Cerebellar nuclear complex (tissue), 1 donor: ENCODE results near the gene RNGTT.
"Not testable (repeated sequence)": the region's sequence is repeated elsewhere in the genome, so short reads cannot be mapped to it uniquely, and the experiment has no call there.

Experiments
- DNase-seq, 2 experiments: peaks; one replicate each; lab custom pipeline; 2025; lab: John Stamatoyannopoulos, UW

Gene RNGTT

DNA sequence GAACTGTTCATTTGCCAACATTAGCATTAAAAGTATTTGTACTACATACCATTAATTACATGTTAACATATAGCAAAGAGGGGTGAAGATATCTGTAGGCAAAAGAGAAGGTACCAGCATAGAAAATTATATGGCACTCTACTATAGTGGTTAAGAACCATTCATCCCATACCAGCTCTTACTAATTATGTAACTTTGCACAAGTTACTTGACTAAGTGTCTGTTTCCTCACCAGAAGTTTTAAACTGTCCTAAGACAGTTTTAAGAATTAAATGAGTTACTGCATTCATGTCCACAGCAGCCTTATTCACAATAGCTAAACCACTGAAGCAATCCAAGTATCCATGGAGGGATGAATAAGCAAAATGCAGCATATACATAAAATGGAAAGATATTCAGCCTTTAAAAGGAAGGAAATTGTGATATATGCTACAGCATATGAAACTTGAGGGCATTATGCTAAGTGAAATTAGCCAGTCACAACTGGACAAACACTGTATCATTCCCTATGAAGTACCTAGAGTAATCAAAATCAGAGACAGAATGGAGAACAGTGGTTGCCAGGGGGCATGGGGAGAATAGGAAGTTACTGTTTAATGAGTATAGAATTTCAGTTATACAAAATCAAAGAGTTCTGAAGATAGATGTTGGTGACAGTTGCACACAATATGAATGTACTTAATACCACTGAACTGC lies 98.9 kb downstream of the RNGTT start:
- DNase-seq: no peak

DNA sequence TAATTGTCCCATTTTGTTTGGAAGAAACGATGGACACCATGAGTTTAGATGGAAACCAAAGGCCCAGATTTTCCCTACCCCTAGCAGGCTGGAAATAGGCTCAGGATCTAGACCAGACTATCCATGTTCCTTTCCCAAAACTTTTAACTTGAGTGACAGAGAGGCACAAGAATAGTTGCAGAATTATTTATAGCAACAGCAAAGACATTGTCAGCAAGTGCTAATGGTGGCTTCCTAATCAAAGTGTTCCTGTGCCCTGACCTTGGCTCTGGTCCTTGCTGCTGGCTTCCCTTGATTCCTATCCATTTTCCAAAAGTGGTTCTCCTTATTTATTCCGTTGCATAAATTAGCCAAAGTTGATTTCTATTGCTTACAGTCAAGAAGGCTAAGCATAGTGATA lies 103.1 kb downstream of the RNGTT start:
- DNase-seq: no peak

DNA sequence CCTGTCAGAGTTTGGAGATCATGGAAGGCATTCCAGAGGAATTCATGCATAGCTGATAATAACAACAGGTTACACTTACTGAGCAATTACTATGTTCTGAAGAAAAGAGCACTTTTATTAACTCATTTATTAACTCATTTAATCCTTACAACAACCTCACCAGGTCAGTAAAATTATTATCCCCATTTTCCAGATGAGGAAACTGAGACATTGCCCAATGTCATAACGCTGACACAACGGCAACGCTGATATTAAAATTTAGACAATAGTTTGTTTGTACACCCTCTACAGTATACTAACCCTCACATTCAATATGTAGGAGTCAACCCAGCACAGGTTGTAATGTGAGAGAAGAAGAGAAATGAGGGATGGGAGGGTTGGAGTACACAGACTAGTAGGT lies 105.0 kb downstream of the RNGTT start:
- DNase-seq: no peak

DNA sequence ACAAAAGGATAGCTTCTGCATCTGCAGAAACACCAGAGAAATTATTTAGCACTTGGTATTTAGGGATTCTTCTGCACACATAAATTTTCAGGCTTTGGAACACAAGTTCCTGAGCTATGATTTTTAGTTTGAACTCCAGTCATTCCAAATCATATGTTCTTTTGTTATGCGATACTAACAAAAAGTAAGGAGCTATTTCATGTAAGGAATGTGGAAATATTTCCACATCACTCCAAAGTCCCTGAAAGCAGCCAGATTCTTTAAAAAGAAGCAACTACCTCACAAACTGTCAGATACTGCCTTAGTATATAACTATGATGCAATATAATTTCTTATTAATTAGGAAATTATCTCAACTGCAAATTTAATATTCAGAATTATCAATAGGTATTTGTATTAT lies 106.9 kb downstream of the RNGTT start:
- DNase-seq: no peak

DNA sequence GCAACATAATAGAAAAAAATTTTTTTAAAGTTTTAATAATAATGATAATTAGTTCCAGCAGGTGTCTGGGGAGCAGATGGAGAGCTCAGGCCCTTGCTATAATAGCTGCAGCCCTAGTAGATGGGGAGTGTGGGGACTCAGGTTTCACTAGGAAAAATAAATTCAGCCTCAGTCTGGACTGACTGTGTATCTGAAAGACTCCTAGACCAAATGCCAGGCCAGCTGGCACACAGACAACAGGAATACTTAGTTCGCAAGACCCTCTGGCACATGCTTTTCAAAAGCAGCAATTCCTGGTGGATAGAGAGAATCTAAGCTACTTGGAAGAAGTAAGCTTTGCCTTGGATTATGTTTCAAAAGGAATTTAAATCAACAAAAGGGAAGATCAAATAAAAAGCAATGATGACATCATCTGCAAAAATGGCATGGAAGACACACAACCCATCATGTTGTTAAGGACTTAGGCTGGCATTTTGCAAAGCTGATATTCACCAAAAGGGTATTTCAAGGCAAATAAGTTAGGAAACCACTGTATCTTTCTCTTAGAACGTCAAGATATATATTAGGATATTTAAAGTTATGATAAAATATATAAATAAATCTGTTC lies 107.8 kb downstream of the RNGTT start:
- no peak for DNase-seq

DNA sequence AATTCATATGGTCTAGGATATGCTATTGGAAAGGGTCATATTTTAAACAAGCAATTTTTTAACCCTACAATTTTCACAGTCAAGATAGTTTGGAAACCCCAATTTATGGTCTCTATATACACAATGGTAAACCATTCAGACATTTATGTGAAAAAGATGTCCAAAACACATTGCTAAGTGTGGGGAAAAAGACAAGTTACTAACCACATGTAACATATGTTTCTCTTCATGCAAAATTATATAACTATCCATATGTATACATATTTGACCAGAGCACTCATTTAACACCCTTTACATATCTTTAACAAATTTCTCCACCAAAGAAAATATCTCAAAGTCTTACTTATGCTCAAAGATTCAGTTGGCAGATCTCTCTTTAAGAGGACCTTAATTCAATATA lies 110.6 kb downstream of the RNGTT start:
- DNase-seq: no peak

DNA sequence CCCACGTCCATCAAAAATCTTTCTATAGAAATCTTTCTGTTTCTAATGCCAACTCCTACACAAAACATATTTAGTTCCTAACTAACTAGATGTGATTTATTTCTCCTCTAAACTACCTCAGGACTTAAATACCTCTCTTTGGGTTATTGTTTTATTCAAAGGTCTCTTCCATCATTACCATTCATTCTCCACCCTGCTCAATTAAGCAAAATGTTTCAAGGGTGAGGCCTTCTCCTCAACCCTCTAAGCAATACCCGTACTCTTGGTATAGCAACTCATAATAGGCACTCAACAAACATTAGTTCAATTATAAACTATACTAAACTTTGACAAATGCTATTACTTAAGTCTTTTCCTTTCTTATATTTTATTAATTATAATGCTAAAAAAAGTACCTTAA lies 111.4 kb downstream of the RNGTT start:
- DNase-seq: no peak

DNA sequence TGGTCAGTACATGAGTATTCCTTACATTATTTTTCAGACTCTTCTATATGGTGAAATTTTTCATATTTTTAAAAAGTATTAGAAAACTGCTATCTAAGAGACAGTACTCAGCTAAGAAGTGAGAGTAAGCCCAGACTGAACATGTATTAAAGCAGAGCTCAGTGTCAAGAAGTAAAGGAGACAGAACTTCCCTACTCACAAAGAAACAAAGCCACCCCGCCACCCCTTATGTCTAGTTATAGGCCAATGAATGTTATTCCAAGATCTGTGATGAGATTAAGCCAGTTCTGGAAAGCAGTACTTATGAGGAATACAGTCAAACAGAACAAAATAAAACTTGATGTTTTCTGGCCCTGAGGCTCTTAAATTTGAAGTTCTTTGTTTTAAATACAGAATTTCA lies 114.5 kb downstream of the RNGTT start:
- DNase-seq: no peak

DNA sequence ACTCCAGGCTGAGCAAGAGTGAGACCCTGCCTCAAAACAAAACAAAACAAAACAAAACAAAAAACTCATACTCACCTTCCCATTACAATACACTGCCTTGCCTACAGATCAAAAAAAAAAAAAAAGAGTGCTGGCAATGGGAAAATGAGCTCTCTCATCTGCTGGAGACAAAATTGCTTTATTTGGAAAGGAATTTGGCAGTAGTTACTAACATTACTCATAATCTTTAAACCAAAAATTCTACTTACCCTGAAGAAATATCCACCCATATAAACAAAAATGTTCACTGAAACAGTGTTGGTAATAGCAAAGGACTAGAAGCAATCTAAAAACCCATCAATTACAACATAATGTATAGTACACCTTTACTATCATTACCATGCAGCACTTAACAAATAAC lies 120.4 kb downstream of the RNGTT start:
- DNase-seq: no peak

DNA sequence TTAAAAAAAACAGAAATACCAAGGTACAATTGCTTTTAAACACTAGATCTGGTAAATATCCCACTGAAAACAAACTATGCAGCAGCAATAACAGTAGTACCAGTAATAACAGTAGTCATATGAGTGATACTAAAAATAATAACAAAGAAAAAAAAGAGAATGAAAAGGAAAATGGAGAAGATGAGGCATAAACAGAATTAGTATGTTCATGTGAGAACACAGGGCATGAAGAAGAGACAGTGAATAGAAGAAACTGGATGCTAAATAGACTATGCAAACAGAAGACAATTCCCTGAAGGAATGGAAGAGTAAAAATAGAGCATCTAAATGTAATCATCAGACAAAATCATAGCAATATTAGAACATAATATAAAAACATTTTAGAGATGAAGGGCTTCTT lies 121.1 kb downstream of the RNGTT start:
- no peak for DNase-seq

DNA sequence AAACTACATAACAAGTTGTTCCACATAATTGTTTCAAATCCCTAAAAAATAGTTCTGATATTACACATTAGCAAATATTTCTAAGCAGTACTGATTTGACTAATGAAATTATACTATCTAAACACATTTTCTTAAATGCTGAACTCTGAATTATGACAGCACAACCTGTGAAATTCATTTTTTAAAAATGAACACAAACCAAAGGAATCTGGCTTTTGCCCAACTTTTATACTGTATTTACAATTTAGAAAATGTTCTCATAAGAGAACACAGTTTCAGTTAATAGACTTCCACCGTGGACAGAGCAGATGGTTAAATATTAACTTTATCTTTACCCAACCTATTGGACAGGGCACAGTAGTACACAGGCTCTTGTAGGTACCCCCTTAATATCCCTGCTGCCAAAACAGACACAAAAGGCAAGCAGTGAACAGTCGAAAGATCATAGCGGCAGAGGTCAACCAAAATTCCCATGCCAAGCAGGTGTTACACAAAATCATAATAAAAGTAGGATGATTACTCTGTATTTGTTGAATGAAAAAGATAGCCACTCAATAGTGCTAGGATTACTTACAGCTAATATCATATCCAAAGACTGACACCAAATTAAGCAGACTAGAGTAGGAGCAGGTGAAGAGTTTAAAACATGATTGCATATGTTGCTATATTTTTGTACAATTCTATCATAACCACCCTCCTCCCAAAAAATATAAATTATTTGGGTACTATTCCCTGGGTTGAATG lies 122.5 kb downstream of the RNGTT start:
- no peak for DNase-seq

DNA sequence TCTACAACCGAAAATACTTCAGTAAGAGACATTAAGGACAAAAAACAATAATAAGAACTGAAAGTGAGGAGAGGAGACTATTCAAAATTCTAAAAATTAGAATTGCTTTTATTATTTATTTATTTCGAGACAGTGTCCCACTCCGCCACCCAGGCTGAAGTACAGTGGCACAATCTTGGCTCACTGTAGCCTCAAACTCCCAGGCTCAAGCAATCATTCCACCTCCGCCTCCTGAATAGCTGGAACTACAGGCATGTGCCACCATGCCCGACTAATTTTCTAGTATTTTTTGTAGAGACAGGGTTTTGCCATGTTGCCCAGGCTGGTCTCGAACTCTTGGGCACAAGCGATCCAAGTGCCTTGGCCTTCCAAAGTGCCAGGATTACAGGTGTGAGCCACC lies 123.1 kb downstream of the RNGTT start:
- DNase-seq: no peak

DNA sequence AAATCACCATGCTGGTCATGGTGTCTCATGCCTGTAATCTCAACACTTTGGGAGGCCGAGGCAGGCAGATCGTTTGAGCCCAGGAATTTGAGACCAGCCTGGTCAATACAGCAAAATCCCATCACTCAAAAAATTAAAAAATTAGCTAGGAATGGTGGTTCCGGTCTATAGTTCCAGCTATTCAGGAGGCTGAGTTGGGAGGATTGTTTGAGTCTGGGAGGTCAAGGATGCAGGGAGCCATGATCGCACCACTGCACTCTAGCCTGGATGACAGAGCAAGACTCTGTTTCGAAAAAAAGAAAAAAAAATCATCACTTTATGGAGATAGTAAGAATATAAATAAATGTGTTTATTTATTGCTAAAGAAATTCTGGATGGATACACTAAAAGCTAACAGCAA lies 124.1 kb downstream of the RNGTT start:
- DNase-seq: no peak

DNA sequence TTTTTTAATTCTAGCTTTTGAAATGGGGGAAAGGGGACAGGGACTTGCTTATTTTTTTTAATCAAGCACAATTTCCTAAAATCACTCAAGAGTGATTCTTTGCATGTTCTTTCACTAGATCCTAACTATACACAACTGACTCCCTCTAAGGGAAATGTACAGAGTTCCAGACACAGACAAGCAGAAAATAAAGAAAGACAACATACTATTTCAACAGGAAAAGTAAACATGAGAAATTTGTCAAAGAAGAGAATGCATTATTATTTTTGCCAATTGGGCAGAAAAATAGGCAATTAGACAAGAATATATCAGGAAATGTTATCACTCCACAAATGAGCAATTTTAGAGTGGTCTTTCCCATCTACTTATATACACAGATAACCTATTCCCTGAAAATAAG lies 128.2 kb downstream of the RNGTT start:
- no peak for DNase-seq

DNA sequence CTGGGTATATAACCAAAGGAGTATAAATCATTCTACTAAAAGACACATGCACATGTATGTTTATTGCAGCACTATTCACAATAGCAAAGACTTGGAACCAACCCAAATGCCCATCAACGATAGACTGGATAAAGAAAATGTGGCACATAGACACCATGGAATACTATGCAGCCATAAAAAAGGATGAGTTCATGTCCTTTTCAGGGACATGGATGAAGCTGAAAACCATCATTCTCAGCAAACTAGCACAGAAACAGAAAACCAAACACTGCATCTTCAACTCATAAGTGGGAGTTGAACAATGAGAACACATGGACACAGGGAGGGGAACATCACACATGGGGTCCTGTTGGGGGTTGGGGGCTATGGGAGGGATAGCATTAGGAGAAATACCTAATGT lies 130.3 kb downstream of the RNGTT start:
- DNase-seq: not testable (repeated sequence)

DNA sequence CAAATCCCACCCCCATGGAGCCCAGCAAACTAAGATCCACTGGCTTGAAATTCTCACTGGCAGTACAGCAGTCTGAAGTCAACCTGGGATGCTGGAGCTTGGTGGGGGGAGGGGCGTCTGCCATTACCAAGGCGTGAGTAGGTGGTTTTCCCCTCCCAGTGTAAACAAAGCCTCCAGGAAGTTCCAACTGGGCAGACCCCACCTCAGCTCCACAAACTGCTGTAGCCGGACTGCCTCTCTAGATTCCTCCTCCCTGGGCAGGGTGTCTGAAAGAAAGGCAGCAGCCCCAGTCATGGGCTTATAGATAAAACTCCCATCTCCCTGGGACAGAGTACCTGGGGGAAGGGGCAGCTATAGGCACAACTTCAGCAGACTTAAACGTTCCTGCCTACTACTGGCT lies 135.8 kb downstream of the RNGTT start:
- not testable (repeated sequence) for DNase-seq

DNA sequence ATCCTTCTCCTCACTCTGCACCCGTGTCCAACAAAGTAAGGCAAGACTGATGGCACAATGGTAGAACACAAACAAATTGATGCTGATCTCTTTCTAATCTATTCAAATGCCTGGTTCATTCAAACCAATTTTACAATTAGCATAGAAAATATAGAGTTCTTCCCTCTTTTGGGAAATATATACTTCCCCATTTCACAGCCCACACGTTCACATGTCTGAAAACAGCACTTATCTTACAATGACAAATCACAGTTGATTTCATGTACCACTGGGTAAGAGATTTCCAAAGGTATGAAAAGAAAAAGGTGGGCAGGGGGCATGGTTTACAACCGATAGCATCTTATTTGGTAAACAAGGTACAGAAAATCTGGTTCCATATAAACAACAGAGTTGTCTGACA lies 137.6 kb downstream of the RNGTT start:
- no peak for DNase-seq

DNA sequence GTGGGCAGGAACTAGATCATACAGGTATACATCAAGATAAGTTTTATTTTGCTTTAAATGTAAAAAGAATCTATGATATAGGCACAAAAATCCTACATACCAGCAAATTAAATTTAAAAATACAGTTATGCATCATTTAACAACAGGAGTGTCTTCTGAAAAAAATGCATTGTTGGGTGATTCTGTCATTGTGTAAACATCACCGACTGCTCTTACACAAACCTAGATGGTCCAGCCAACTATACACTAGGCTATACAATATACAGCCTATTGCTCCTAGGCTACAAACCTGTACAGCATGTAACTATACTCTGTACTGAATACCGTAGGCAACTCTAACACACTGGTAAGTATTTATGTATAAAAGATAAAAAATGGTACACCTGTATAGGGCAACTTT lies 139.4 kb downstream of the RNGTT start:
- DNase-seq: no peak

DNA sequence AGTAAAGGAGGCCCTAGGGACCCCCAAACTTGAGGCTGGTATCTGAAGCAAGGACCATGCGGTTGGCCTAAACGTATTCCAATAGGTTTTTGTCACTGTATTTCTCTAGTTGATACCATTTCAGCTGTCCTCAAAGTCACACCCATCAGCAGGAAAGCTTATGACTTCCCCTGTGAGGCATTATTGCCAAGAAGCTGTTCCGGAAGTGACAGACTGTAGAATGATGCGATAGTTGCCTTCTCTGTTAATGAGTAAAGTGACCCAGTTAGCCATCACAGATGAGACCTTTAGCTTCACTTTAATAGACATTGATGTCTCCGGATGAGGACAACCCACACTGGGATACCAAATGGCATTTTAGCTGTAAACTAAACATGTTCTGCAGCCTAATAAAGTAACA lies 147.9 kb downstream of the RNGTT start:
- no peak for DNase-seq

DNA sequence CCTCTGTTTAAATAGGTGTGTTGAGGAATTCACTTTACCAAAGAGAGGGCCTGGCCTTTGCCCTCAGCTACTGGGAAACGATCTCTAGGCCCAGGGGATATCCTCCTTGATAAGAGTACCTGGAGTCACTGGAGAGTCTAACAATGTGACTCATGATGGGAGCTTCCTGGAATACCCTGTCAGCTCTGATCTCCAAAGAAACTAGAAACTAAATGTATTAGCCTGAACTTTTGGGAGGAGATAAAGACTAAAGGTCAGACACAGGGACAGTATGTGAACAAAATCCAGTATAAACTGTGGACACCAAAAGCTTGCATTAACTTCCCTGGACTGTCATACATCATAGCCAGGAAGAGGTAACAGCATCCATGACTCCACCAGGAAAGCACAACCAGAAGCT lies 148.5 kb downstream of the RNGTT start:
- DNase-seq: no peak

DNA sequence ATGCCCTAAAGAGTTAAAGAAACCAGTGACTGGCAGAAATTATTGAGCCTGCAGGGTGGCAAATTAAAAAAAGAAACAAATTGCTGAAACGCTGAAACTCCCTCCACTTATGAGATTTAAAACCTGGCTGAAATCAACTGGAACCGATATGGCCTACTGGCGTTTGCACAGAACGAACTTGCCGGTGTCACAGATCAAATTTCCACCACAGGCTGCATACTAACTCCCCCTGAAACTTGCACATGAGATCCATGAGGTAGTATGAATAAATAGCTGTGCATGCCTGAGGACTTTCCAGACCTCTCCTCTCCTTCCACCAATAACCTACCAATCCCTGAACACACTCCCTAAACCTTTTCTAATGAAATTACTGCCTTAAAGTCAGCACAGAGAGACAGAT lies 150.4 kb downstream of the RNGTT start:
- no peak for DNase-seq

DNA sequence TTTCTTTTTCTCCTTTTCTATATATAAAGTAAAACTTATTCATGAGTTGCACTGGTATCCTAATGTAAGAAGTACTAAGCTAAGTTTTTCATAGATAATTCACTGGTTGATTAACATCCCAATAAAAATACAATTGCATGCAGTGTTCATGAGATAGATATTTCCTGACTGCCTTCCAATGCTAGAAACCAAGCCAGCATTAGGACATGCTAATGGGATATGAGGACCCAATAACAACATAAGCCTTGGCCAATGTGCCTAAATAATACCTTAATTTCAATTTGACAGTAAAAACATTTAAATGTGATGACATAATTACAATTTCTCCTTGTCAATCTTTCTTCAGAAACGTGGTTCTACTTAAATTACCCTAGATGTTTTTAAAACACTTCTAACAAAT lies 152.7 kb downstream of the RNGTT start:
- DNase-seq: no peak

DNA sequence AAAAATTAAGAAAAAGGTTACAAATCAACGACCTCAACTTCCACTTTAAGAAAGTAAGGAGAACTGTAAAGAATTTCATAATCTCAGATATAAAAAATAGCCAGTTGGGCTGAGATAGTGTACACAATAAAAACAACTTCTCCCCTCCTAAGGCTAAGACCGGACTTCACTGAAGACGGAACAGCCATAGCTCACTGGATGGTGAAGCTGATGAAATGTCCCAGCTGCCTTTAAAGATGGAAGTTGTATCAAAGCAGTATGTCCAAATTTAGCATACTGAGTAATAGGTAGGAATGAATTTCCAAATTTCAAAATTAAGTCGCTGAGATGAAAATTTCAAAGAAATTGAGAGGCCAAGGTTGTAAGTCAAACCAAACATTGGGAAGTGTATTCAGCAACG lies 153.3 kb downstream of the RNGTT start:
- DNase-seq: no peak

DNA sequence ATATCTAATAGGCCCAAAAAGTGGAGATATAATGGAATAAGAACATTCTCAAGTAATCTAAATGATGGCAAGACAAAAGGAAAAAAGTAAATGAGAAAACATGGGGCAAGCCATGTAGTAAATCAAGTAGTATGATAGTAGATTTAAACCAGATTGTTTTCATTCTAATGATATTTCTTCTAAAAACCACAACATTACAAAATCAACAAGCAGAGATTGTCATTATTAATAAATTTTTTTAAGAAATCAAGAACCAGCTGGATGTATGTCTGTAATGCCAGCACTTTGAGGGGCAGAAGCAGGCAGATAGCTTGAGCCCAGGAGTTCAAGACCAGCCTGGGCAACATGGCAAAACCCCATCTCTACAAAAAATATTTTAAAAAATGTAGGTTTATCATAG lies 155.0 kb downstream of the RNGTT start:
- DNase-seq: no peak
